ENCODE results near the gene PHOSPHO1. TPM values are rescaled to one million over a fixed set of nuclear protein-coding genes. Genes with fewer than 3 reads are reported as not detected.

Gene PHOSPHO1
- total and polyA plus RNA-seq, 2 experiments from 2014 or later, result not detected

DNA sequence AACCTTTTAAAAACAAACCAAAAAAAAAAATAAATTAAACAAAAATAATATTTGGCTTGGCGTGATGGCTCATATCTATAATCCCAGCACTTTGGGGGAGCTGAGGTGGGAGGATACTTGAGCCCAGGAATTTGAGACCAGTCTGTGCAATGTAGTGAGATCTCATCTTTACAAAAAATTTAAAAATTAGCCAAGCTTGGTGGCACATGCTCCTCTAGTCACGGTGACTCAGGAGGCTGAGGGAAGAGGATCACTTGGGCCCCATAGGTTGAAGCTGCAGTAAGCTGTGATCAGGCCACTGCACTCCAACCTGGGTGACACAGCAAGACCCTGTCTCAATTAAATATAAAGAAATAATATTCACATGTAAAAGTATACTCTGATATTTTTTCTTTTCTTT lies 32.4 kb downstream of the PHOSPHO1 start:
- no peak for DNase-seq (ENCODE audit: low read depth in 1 of 2, low spot score in 1 of 2)
- H3K36me3 ChIP-seq, result no peaks in the 10 kb centered on the region
- H3K27ac ChIP-seq, result no peak overlapping the region
- TF ChIP-seq, protein P1, sequence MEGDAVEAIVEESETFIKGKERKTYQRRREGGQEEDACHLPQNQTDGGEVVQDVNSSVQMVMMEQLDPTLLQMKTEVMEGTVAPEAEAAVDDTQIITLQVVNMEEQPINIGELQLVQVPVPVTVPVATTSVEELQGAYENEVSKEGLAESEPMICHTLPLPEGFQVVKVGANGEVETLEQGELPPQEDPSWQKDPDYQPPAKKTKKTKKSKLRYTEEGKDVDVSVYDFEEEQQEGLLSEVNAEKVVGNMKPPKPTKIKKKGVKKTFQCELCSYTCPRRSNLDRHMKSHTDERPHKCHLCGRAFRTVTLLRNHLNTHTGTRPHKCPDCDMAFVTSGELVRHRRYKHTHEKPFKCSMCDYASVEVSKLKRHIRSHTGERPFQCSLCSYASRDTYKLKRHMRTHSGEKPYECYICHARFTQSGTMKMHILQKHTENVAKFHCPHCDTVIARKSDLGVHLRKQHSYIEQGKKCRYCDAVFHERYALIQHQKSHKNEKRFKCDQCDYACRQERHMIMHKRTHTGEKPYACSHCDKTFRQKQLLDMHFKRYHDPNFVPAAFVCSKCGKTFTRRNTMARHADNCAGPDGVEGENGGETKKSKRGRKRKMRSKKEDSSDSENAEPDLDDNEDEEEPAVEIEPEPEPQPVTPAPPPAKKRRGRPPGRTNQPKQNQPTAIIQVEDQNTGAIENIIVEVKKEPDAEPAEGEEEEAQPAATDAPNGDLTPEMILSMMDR (IDR thresholded peaks at IDR 0.05; ENCODE audit: low read depth, low read length), result no peak
- H3K4me3 ChIP-seq, result no peak overlapping the region
- no peaks in the 10 kb centered on the region for H3K4me1 ChIP-seq (ENCODE audit: low read depth)
- no peaks in the 10 kb centered on the region for H3K9me3 ChIP-seq (ENCODE audit: low read depth)
- no peaks in the 10 kb centered on the region for H3K27me3 ChIP-seq

DNA sequence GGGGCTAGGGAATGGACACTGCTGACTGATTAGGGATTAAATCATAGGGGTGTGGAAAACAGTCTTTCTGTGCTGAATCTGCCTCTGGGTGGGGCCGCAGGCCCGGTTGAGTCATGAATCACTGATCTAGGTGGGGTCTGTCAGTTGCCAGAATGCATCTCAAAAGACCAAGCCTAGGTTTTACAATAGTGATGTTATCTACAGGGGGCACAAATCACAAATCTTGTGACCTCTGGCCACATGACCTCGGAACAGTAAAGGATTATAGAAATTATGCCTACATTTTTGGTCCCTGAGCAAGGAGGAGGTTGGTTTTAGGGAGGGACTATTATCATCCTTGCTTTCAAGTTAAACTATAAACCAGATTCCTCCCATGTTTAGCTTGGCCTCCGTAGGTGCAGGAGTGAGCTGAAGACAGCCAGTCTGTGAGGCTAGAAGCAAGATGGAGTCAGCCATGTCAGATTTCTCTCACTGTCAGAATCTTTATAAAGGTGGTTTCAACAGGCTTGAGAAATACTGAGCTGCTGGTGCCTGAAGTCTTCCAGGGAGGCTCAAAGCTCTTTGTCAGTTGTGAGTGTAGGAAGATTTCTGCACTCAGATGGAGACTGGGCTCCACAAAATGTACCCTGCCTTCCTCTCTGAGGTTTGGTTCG lies 33.1 kb downstream of the PHOSPHO1 start:
- H3K36me3 ChIP-seq, result no peaks in the 10 kb centered on the region
- H3K4me3 ChIP-seq, result no peak overlapping the region
- TF ChIP-seq, protein P1 (IDR thresholded peaks at IDR 0.05; ENCODE audit: low read depth, low read length), result no peak

DNA sequence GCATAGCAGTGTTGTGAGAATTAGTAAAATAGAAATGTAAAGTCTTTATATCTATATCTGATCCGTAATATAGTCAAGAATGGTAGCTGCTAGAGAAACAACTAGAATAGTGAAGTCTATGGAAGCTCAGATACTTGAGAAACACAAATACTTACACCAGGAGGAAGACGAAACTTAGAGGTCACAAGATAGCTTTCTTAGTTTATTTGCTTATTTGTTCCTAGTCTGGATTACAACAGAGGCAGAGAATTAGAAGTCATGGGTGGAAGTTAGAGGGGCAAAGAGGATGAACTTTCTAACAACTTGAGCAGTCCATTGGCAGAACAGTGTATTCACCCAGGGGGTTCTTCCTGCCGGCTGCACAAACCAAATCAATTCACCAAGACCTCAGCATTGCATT lies 34.1 kb downstream of the PHOSPHO1 start:
- no peak for DNase-seq (ENCODE audit: low read depth in 1 of 2, low spot score in 1 of 2)
- no peaks in the 10 kb centered on the region for H3K27me3 ChIP-seq
- H3K4me3 ChIP-seq, result no peak overlapping the region
- H3K9me3 ChIP-seq (ENCODE audit: low read depth), result no peaks in the 10 kb centered on the region
- TF ChIP-seq, protein P1 (IDR thresholded peaks at IDR 0.05; ENCODE audit: low read depth, low read length), result no peak
- no peak overlapping the region for H3K27ac ChIP-seq
- H3K4me1 ChIP-seq (ENCODE audit: low read depth), result no peaks in the 10 kb centered on the region
- no peaks in the 10 kb centered on the region for H3K36me3 ChIP-seq

More for the DNA sequence above, 33.1 kb downstream of the PHOSPHO1 start:
- Histone ChIP-seq H3K4me1 (ENCODE audit: low read depth) (no peaks in the 10 kb centered on the region), H3K27me3 (no peaks in the 10 kb centered on the region), H3K27ac (no peak overlapping the region), H3K9me3 (ENCODE audit: low read depth) (no peaks in the 10 kb centered on the region)
- DNase-seq (ENCODE audit: low read depth in 1 of 2, low spot score in 1 of 2), result no peak

DNA sequence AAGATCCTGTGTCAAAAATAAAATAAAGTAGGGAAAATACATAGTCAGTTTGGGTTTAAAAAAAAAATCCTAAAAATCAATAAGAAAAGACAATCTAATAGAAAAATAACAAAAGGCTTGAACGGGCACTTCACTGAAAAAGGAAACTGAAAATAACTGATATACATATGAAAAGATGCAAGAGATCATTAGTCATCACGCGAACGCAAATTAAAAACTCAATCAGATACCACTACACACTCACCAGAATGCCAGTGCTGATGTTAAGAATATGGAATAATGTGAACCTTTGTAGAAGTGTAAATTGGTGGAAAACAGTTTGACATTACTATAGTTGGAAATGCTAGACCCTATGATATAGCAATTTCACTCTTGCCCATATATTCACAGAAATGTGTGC lies 34.8 kb downstream of the PHOSPHO1 start:
- H3K27me3 ChIP-seq, result no peaks in the 10 kb centered on the region
- DNase-seq (ENCODE audit: low read depth in 1 of 2, low spot score in 1 of 2), result no peak
- H3K4me1 ChIP-seq (ENCODE audit: low read depth), result no peaks in the 10 kb centered on the region
- H3K9me3 ChIP-seq (ENCODE audit: low read depth), result no peaks in the 10 kb centered on the region
- TF ChIP-seq, protein P1 (IDR thresholded peaks at IDR 0.05; ENCODE audit: low read depth, low read length), result no peak
- no peak overlapping the region for H3K4me3 ChIP-seq
- H3K36me3 ChIP-seq, result no peaks in the 10 kb centered on the region
- no peak overlapping the region for H3K27ac ChIP-seq

DNA sequence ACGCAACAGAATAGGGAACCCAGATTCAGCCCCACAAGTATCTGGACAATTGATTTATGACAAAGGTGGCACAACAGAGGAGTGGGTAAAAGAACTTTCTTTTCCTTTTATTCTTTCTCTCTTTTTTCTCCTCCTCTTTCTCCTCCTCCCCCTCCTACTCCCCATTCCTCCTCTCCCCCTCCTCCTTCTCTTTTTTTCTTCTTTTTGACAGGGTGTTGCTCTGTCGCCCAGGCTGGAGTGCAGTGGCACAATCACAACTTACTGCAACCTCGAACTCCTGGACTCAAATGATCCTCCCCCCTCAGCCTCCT lies 36.3 kb downstream of the PHOSPHO1 start:
- no peaks in the 10 kb centered on the region for H3K9me3 ChIP-seq (ENCODE audit: low read depth)
- no peak overlapping the region for H3K27ac ChIP-seq
- DNase-seq (ENCODE audit: low read depth in 1 of 2, low spot score in 1 of 2), result no peak
- TF ChIP-seq, protein P1 (IDR thresholded peaks at IDR 0.05; ENCODE audit: low read depth, low read length), result no peak
- no peaks in the 10 kb centered on the region for H3K27me3 ChIP-seq
- no peak overlapping the region for H3K4me3 ChIP-seq
- H3K36me3 ChIP-seq, result no peaks in the 10 kb centered on the region
- no peaks in the 10 kb centered on the region for H3K4me1 ChIP-seq (ENCODE audit: low read depth)
